Measurements from ENCODE around the gene SLC25A42. TPM values are rescaled to one million over a fixed set of nuclear protein-coding genes. Genes with fewer than 3 reads are reported as not detected.

Gene SLC25A42
- total RNA-seq, 1 donor from 2014 or later = 21.2 TPM

GRCh38 chr19:19064811-19065745 lies 1.3 kb downstream of the SLC25A42 start:
- no peak for TF ChIP-seq CTCF (IDR thresholded peaks at IDR 0.05; ENCODE audit: unreplicated experiment)
- Mint-ChIP-seq H3K4me3 (peak overlapping the region; percentile 64), H3K27ac (peak overlapping the region; percentile 35), H3K27me3 (ENCODE audit: low read depth) (no peaks in the 10 kb centered on the region), H3K36me3 (no peaks in the 10 kb centered on the region), H3K9me3 (no peaks in the 10 kb centered on the region), H3K4me1 (peaks cover 16% of the 10 kb centered on the region)
- DNase-seq (ENCODE audit: low spot score in 2 of 2, unreplicated experiment in 2 of 2) = no peak

- DNase-seq (ENCODE audit: low spot score in 2 of 2, unreplicated experiment in 2 of 2) = no peak
- peaks cover 16% of the 10 kb centered on the region for H3K4me1 Mint-ChIP-seq
- no peak overlapping the region for H3K4me3 Mint-ChIP-seq
- peaks cover 2% of the 10 kb centered on the region for H3K36me3 Mint-ChIP-seq
- TF ChIP-seq CTCF (IDR thresholded peaks at IDR 0.05; ENCODE audit: unreplicated experiment) = no peak
- H3K27ac Mint-ChIP-seq = no peak overlapping the region
- H3K27me3 Mint-ChIP-seq (ENCODE audit: low read depth) = no peaks in the 10 kb centered on the region
- no peaks in the 10 kb centered on the region for H3K9me3 Mint-ChIP-seq
Measured at GRCh38 chr19:19067276-19068072, 3.7 kb downstream of the SLC25A42 start.

GRCh38 chr19:19068659-19069654 lies 5.2 kb downstream of the SLC25A42 start:
- Mint-ChIP-seq H3K4me1 (peaks cover 12% of the 10 kb centered on the region), H3K27ac (no peak overlapping the region), H3K9me3 (no peaks in the 10 kb centered on the region), H3K4me3 (no peak overlapping the region), H3K27me3 (ENCODE audit: low read depth) (no peaks in the 10 kb centered on the region), H3K36me3 (peaks cover 4% of the 10 kb centered on the region)
- no peak for DNase-seq (ENCODE audit: low spot score in 2 of 2, unreplicated experiment in 2 of 2)
- no peak for TF ChIP-seq CTCF (IDR thresholded peaks at IDR 0.05; ENCODE audit: unreplicated experiment)

- no peak for DNase-seq (ENCODE audit: low spot score in 2 of 2, unreplicated experiment in 2 of 2)
- H3K36me3 Mint-ChIP-seq = peaks cover 4% of the 10 kb centered on the region
- no peaks in the 10 kb centered on the region for H3K27me3 Mint-ChIP-seq (ENCODE audit: low read depth)
- H3K27ac Mint-ChIP-seq = no peak overlapping the region
- H3K9me3 Mint-ChIP-seq = no peaks in the 10 kb centered on the region
- H3K4me3 Mint-ChIP-seq = no peak overlapping the region
- no peak for TF ChIP-seq CTCF (IDR thresholded peaks at IDR 0.05; ENCODE audit: unreplicated experiment)
- H3K4me1 Mint-ChIP-seq = peaks cover 1% of the 10 kb centered on the region
Measured at GRCh38 chr19:19071897-19072296, 8.1 kb downstream of the SLC25A42 start.
